GM21367 (cell line): ENCODE measurements around the gene VPREB3.
"Not testable (repeated sequence)": the region's sequence is repeated elsewhere in the genome, so short reads cannot be mapped to it uniquely, and the experiment has no call there.

Experiments used
- ATAC-seq: cut with Tn5 transposase; IDR thresholded peaks from one replicate; pipeline ENCODE4 v1.9.1; 2021; ENCODE audit not compliant: unreplicated experiment

Gene VPREB3

GRCh38 chr22:23744485-23744884 is 9.7 kb downstream of the VPREB3 start:
- ATAC-seq = no peak

GRCh38 chr22:23744001-23744400 is 10.2 kb downstream of the VPREB3 start:
- no peak for ATAC-seq

- no peak for ATAC-seq
These were observed 10.9 kb downstream of the VPREB3 start for GRCh38 chr22:23743303-23743705.

- ATAC-seq = no peak
These were observed 11.5 kb downstream of the VPREB3 start for GRCh38 chr22:23742505-23743264.

- ATAC-seq = no peak
These were observed 16.5 kb downstream of the VPREB3 start for GRCh38 chr22:23737696-23738095.

GRCh38 chr22:23728108-23728507 is 26.1 kb downstream of the VPREB3 start:
- not testable (repeated sequence) for ATAC-seq

GRCh38 chr22:23722724-23723123 is 31.5 kb downstream of the VPREB3 start:
- no peak for ATAC-seq

GRCh38 chr22:23722160-23722559 is 32.1 kb downstream of the VPREB3 start:
- no peak for ATAC-seq

- no peak for ATAC-seq
These were observed 33.4 kb downstream of the VPREB3 start for GRCh38 chr22:23720855-23721254.

- ATAC-seq = no peak
These were observed 35.7 kb downstream of the VPREB3 start for GRCh38 chr22:23718371-23719165.

- peak; percentile 59 for ATAC-seq
These were observed 37.1 kb downstream of the VPREB3 start for GRCh38 chr22:23716811-23717801.

- ATAC-seq = no peak
These were observed 38.3 kb downstream of the VPREB3 start for GRCh38 chr22:23715806-23716375.

- no peak for ATAC-seq
These were observed 39.3 kb downstream of the VPREB3 start for GRCh38 chr22:23714596-23715578.

- ATAC-seq = no peak
These were observed 40.3 kb downstream of the VPREB3 start for GRCh38 chr22:23713696-23714595.

- ATAC-seq = no peak
These were observed 42.0 kb downstream of the VPREB3 start for GRCh38 chr22:23712256-23712655.

- no peak for ATAC-seq
These were observed 45.1 kb downstream of the VPREB3 start for GRCh38 chr22:23709107-23709506.

GRCh38 chr22:23708270-23708669 is 46.0 kb downstream of the VPREB3 start:
- ATAC-seq = no peak

GRCh38 chr22:23705358-23705757 is 48.9 kb downstream of the VPREB3 start:
- ATAC-seq = no peak

GRCh38 chr22:23704829-23705228 is 49.4 kb downstream of the VPREB3 start:
- no peak for ATAC-seq
